ENCODE results near the gene FXYD6.

The FXYD6 gene, protein sequence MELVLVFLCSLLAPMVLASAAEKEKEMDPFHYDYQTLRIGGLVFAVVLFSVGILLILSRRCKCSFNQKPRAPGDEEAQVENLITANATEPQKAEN

DNA sequence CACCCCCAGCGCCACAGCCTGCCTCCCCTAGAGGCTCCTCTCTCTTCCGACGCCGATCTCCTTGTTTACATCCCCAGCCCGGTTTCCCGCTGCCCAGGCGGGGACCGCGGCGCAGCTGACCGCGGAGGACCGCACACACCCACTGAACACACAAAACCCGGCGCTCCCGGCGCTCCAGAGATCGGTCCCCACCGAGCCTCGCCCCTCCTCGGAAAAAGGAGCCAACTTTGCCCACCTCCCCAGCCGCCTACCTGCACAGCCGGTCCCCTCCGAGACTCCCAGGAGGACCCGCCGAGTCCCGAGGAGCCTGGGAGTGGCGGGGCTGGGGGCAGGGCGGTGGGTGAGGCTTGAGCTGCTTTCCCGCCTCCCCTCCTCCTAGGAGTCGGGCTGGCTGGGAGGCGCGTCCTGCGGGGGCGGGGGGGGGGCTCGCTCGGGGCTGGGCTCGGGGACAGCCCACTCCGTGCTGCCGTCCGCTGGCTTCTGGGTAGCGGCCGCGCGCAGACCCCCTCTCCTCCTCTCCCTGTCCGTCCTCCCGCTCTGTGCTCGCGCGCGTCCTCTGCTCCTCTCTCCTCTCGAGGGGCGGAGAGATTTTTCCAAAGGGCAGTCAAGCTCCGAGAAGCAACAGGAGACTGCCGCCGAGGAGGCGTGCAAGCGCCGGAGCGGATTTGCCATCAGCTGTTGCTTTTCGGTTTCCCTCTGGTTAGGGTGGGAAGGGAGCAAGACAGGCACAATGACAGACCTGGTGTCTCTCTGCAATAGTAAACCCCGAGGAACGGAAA lies at the start of gene FXYD6:
Gene FXYD6 (minus strand): TSS at position 318 of the 779 bp plus-strand sequence. CDS start 33,882 bp downstream, outside the sequence.
- TF ChIP-seq GATA2 (IDR thresholded peaks at IDR 0.05; ENCODE audit: low read depth, low read length) = no peak
- TF ChIP-seq GATA3 (IDR thresholded peaks at IDR 0.05; ENCODE audit: low read depth, low read length) = no peak

DNA sequence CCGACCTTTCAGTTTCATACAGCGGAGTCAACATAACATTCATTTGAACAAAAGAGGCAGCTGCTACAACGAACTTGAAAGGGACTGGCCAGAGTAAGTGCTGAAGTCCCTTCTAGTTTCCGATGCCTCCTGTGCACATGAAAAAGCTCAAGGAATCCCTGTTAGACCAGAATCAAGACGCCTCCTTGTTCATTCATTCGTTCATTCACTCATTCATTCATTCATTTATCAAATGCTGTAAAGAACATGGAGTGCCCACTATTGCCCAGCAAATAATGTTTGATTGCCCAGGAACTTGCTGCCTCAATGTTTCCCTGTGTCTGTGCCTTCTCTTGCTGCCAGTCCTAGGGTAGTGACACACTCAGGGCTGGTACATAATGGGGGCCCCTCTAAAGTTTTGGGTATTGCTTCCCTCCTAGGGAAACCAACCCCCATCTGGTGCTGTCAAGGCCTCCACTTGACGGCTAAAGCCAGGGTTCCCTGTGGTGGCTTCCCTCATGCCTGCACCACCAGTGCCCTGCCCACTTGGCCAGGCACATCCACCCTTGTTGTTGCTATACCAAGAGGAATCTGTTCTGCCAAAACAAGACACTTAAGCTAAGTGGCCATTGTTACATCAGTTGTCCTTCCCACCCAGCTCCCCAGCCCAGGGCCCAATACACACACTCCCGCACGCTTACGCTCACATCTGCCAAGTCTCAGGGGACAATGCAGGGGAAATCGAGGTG lies 48.9 kb upstream of the FXYD6 start:
- no peak for TF ChIP-seq GATA3 (IDR thresholded peaks at IDR 0.05; ENCODE audit: low read depth, low read length)
- TF ChIP-seq GATA2 (IDR thresholded peaks at IDR 0.05; ENCODE audit: low read depth, low read length) = no peak

DNA sequence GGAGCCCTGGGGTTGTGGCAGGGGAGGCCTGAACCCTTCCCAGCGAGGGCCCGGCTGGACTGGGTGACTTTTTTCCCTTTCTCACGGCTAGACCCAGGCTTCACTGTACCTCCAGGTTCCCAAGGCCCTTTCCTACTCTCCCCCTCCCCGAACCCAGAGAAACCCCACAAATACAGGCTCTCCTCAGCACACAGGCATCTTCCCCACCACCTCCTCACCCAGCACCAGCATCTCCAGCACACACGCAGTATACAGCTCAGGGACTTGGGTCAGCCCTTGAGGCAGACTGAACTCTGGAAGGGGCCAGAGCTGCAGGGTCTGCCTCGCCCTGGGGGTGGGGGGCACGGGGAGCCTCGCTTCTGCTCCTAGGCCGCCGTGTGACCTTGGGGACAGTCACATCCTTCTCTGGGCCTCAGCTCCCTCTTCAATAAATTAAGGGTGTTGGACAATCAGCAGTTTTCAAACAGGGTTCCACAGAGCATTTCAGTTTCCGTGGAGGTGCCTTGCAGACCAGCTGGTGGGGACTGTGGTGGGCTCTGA lies 48.2 kb upstream of the FXYD6 start:
- TF ChIP-seq GATA3 (IDR thresholded peaks at IDR 0.05; ENCODE audit: low read depth, low read length) = no peak

DNA sequence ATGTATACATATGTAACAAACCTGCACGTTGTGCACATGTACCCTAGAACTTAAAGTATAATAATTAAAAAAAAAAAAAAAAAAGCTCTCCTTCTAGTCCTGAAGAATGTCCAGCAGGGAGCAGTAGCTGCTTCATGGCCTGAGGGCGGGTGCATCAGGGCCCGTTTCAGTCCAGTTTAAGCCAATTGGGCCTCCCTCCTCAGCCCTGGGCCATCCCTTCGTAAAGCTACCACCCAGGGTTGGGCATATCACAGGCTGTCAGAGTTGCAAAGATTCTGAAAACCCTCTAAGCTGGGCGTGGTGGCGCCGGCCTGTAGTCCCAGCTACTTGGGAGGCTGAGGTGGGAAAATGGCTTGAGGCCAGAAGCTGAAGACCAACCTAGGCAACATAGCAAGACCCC lies 47.3 kb upstream of the FXYD6 start:
- no peak for TF ChIP-seq GATA2 (IDR thresholded peaks at IDR 0.05; ENCODE audit: low read depth, low read length)
- TF ChIP-seq GATA3 (IDR thresholded peaks at IDR 0.05; ENCODE audit: low read depth, low read length) = no peak

DNA sequence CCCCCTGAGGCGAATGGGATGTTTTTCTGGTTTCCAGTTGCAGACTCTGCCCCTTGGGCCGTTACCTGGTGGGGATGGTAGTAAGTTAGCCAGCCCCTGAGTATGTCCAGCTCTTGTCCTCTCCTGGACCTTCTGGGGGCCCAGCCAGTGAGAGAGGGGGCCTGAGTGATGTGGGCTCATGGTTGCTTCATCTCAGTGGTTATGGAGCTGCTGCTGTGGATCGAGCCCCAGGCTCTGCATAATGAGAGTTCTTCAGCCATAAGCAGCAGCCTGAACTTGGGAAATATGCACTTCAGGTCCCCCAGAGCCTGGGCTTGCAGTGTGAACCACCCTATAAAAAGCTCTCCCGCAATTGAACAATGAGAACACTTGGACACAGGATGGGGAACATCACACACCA lies 46.8 kb upstream of the FXYD6 start:
- TF ChIP-seq GATA2 (IDR thresholded peaks at IDR 0.05; ENCODE audit: low read depth, low read length) (no peak), GATA3 (IDR thresholded peaks at IDR 0.05; ENCODE audit: low read depth, low read length) (no peak)

DNA sequence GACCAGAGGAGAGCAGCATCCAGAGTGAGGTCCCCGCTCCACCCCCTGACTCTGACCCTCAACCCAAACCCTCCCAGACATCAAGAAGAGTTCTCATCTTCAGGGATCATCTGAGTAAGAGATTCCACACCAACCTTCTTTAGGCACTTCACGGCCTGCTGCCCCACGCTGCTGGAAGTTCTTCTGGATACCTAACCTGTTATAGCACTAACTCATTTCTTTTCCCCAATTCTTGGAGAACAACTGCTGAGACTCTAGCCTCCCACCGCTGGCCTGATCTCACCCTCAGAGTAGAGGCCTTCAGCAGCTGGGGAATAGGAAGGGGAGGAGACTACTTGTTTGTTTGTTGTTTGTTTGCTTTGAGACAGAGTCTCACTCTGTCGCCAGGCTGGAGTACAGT lies 45.4 kb upstream of the FXYD6 start:
- TF ChIP-seq GATA2 (IDR thresholded peaks at IDR 0.05; ENCODE audit: low read depth, low read length) = no peak
- TF ChIP-seq GATA3 (IDR thresholded peaks at IDR 0.05; ENCODE audit: low read depth, low read length) = no peak

DNA sequence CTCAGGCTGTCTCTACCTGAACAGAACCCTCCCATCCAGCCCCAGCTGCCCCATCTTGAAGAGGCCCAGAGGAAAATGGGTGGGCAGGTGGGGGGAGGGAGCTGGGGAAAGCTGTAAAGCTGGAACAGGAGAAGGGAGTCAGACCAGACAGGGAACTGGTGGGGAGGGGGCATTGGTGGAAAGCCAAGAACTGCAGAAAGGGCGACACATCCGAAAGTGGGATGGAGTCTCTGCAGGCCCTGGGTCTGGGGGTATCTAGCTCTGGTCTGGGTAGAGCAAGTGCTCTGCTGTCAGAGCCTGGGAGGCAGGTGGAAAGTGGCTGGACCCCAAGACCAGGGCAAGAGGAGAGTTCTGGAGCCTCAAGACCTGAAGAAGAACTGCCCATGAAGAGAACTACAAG lies 45.0 kb upstream of the FXYD6 start:
- TF ChIP-seq GATA2 (IDR thresholded peaks at IDR 0.05; ENCODE audit: low read depth, low read length) (no peak), GATA3 (IDR thresholded peaks at IDR 0.05; ENCODE audit: low read depth, low read length) (no peak)

DNA sequence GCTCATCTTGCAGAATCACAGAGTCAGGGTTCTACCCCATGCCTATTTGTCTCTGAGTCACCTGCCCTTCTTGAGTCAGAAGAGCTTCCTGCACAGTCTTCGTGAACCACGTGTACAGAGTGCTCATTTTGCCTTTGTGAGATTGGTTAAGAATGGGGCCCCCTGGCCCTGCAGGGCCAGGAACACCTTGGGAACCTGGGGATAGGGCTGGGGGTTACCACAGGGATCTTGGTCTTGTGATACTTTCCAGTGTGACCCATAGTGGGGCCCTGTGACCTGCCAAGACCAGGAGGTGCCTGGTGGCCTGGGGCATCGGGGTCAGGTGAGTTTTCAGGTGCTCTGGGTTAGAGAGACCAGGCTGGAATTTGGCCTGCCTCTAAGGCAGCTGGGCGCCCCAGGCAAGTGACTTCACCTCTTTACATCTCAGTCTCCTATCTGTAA lies 43.3 kb upstream of the FXYD6 start:
- TF ChIP-seq GATA2 (IDR thresholded peaks at IDR 0.05; ENCODE audit: low read depth, low read length) (no peak), GATA3 (IDR thresholded peaks at IDR 0.05; ENCODE audit: low read depth, low read length) (no peak)

DNA sequence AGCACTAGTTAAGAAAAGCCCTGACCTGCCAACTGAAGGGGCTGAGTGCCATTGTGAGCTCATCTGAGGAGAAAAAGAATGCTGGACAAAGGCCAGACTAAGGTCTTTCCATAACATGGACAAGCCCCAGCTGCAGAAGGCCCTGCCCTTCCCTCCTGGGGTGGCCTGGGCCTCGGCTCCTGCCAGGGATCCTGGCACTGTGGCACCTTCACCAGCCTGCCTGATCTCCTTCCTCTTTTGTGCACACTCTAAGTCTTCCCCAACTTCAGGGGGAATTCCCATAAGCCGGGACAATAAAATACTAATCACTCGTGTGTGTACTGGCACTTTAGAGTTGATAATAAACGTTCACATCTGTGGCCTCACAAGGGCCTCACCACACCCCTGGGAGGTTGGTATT lies 42.9 kb upstream of the FXYD6 start:
- no peak for TF ChIP-seq GATA2 (IDR thresholded peaks at IDR 0.05; ENCODE audit: low read depth, low read length)
- no peak for TF ChIP-seq GATA3 (IDR thresholded peaks at IDR 0.05; ENCODE audit: low read depth, low read length)

DNA sequence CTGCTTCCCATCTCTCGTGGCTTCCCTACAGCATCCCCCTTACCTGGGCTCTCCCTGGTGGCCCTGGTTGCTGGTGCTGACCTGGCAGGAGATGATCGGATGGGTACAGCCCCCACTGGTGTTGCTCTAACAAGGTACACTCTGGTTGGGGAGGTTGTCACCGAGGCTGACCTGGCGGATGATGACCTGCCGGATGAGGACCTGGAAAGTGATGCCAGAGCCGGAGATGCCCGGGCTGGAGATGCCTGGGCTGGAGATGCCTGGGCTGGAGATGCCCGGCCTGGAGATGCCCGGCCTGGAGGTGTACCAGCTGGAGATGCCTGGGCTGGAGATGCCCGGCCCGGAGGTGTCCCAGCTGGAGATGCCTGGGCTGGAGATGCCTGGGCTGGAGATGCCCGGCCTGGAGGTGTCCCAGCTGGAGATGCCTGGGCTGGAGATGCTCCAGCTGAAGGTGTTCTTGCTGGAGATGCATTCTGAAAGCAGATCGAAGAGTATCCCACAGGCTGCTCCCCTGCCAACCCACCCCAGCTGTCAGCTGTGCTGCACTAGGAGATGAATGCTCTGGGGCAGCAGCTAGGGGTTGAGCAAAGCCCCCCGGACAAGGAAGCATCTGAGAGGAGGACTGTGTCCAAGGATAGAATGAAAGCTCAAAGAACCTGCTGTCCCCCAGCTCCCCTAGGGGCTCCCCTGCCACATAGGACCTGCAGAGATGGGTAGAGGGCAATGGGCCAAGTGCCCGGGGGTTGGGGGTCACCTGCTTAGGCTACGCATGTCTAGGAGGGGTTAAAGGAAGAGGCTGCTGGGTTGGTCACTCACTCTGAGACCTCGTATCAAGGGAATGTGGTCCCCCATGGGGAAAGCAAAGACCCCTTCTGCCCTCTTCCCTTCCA lies 42.2 kb upstream of the FXYD6 start:
- TF ChIP-seq GATA2 (IDR thresholded peaks at IDR 0.05; ENCODE audit: low read depth, low read length) (no peak), GATA3 (IDR thresholded peaks at IDR 0.05; ENCODE audit: low read depth, low read length) (no peak)

DNA sequence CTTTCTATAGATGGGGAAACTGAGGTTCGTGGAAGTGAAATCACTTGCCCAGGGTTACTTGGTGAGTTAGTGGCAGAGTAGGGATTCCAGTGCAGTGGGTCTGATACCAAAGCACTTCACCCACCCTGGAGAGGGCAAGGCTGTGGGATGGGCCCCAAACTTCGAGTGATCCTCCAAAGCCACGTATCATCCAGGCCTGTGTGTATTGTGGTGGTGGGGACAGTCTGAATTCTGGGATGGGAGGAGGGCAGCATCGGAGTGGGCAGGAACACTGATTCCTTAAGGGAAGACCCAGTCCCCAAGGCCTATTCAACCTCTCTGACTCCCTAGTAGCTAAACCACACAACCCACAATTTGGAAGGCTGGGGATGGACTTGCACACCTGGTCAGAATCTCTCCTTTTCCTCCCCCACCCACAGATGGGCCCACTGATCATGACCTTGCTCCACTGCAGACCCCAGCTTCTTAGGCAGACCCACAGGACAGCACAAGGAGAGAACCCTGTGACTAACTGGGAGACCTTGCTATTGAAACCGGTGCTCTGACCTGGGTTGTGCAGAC lies 41.2 kb upstream of the FXYD6 start:
- TF ChIP-seq GATA3 (IDR thresholded peaks at IDR 0.05; ENCODE audit: low read depth, low read length) = no peak
- no peak for TF ChIP-seq GATA2 (IDR thresholded peaks at IDR 0.05; ENCODE audit: low read depth, low read length)

DNA sequence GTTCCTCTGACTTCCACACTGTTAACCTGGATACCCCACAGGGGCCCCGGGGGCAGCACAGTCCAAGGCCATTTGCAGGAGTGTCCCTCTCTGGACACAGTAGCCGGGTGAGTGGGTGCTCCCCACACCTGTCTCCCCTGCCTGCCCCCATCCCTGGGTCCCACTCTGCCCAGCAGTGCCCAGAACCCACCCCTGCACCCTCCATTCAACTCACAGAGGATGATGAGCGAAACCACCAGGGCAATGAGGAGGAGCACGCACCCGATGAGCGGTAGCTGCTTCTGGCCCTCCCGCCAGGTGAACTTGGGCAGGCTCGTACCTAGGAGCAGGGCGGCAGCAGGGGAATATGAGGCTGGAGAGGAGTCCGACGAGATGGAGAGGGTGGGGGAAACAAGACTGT lies 40.5 kb upstream of the FXYD6 start:
- TF ChIP-seq GATA2 (IDR thresholded peaks at IDR 0.05; ENCODE audit: low read depth, low read length) = no peak
- no peak for TF ChIP-seq GATA3 (IDR thresholded peaks at IDR 0.05; ENCODE audit: low read depth, low read length)

DNA sequence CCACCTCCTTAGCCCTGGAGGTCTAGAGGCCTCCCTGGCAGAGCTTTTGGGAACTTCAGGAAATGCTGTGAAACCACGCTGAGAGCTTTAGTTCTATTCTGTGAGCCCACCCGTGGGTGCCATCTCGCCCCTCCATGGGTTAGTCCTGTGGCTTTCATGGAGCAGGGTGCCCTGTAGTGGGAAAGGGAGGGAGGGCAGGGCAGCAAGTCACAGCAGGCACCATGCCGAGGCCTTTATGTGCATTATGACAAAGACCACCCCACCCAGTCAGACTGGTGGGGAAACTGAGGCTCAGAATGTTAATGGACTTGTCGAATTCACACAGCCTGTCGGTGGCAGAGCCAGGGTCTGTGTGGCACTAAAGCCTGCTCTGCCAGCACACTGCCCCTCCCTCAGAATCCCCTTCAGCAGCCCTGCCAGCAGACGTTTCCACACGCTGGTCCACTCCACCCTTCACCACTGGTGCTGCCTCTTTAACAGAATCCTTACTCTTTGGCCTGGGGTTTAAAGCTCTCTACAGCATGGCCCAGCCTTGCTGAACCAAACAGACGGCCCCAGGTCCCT lies 39.3 kb upstream of the FXYD6 start:
- TF ChIP-seq GATA2 (IDR thresholded peaks at IDR 0.05; ENCODE audit: low read depth, low read length) (no peak), GATA3 (IDR thresholded peaks at IDR 0.05; ENCODE audit: low read depth, low read length) (no peak)
